Keratinocyte (primary cell): ENCODE results near the gene LAMC3. TPM values are rescaled to one million over a fixed set of nuclear protein-coding genes. Genes with fewer than 3 reads are reported as not detected.

ENCODE experiments used
- DNase-seq: peaks from one replicate; pipeline ENCODE4 v3.0.0-alpha.2; 2011; ENCODE audit warnings: low read depth, missing footprints, low spot score
- FAIRE-seq: peaks from 2 replicates; lab custom pipeline; 2011; peaks lifted over from hg19 to GRCh38; lab: Jason Lieb, UNC
- H2AFZ ChIP-seq: 2 replicates; pipeline ENCODE4 v1.6.0; 2012; ENCODE audit warnings: low read length, control low read depth, inconsistent platforms; ENCODE audit not compliant: control insufficient read depth
- H3K27ac ChIP-seq: 2 replicates; pipeline ENCODE4 v1.5.1; 2011; ENCODE audit warnings: low read length; ENCODE audit not compliant: control insufficient read depth, insufficient read depth
- H3K27me3 ChIP-seq: 3 replicates; pipeline ENCODE4 v1.6.0; 2011; ENCODE audit warnings: low read length; ENCODE audit not compliant: control insufficient read depth, insufficient read depth; ENCODE audit errors: extremely low read depth
- H3K36me3 ChIP-seq, 2 experiments: 2 replicates in 1 of 2; 3 replicates in 1 of 2; pipeline ENCODE4 v1.5.1; 2011; ENCODE audit warnings: low read length in 2 of 2, mild to moderate bottlenecking in 1 of 2; ENCODE audit not compliant: control insufficient read depth in 2 of 2, insufficient read depth in 2 of 2; ENCODE audit errors: extremely low read depth in 1 of 2
- H3K4me1 ChIP-seq: 3 replicates; pipeline ENCODE4 v1.5.1; 2011; ENCODE audit warnings: low read length; ENCODE audit not compliant: control insufficient read depth, insufficient read depth; ENCODE audit errors: extremely low read depth
- H3K4me2 ChIP-seq: 3 replicates; pipeline ENCODE4 v1.6.0; 2011; ENCODE audit warnings: low read depth, low read length; ENCODE audit not compliant: control insufficient read depth, insufficient read depth; ENCODE audit errors: extremely low read depth
- H3K4me3 ChIP-seq, 3 experiments: fragments of 200-600 bp in 1 of 3; sonication (generic) in 1 of 3; 2 replicates in 2 of 3; 3 replicates in 1 of 3; pipeline ENCODE4 v1.5.1; 2011 to 2016; ENCODE audit warnings: low read length in 3 of 3, mild to moderate bottlenecking in 3 of 3, control low read depth in 2 of 3, inconsistent platforms in 1 of 3, low read depth in 1 of 3, mixed read lengths in 1 of 3, mixed run types in 1 of 3, moderate library complexity in 1 of 3; ENCODE audit not compliant: control insufficient read depth in 2 of 3, insufficient read depth in 2 of 3; ENCODE audit errors: extremely low read depth in 1 of 3
- H3K79me2 ChIP-seq: 2 replicates; pipeline ENCODE4 v1.6.0; 2012; ENCODE audit warnings: low read length; ENCODE audit not compliant: control insufficient read depth, insufficient read depth
- H3K9ac ChIP-seq: 3 replicates; pipeline ENCODE4 v1.6.0; 2011; ENCODE audit warnings: low read length; ENCODE audit not compliant: control insufficient read depth, insufficient read depth; ENCODE audit errors: extremely low read depth
- H3K9me1 ChIP-seq: 3 replicates; pipeline ENCODE4 v1.6.0; 2011; ENCODE audit warnings: low read length; ENCODE audit not compliant: control insufficient read depth, insufficient read depth; ENCODE audit errors: extremely low read depth
- H3K9me3 ChIP-seq: 2 replicates; pipeline ENCODE4 v1.5.1; 2012; ENCODE audit warnings: low read depth, low read length; ENCODE audit not compliant: control insufficient read depth
- H4K20me1 ChIP-seq: 3 replicates; pipeline ENCODE4 v1.6.0; 2011; ENCODE audit warnings: low read length; ENCODE audit not compliant: control insufficient read depth, insufficient read depth; ENCODE audit errors: extremely low read depth
- EZH2 ChIP-seq: IDR thresholded peaks from one replicate; pipeline ENCODE4 v1.6.1; 2012; ENCODE audit warnings: inconsistent platforms, mild to moderate bottlenecking, low read length, moderate library complexity
- dilution Hi-C: fragments of 300-500 bp; cut with MboI; formaldehyde crosslinking; loops from one replicate; pipeline ENCODE4 v1.7.0; 2020; ENCODE audit warnings: low sequenced_read_pairs; ENCODE audit not compliant: extremely low pct_ligation_motif_present
- polyA plus RNA-seq, 5 experiments: library from polyadenylated mRNA; depleted of rRNA in 3 of 5; stranded (reverse) in 3 of 5; stranded (forward) in 1 of 5; unstranded in 1 of 5; fragments of >200 nt; gene quantifications; 1 replicate in 1 of 5; 2 replicates in 3 of 5; 3 replicates in 1 of 5; pipeline versions ENCODE4 v1.2.1 to v1.2.3, GENCODE V29; 2011 to 2012; ENCODE audit warnings: missing spikeins in 2 of 5, low read depth in 1 of 5, low replicate concordance in 1 of 5
- TF ChIP-seq, protein P1 (sequence below), 3 experiments: IDR thresholded peaks in 1 of 3; conservative IDR thresholded peaks in 1 of 3; optimal IDR thresholded peaks in 1 of 3; 2 replicates in 2 of 3; 3 replicates in 1 of 3; pipeline versions ENCODE3 to v1.5.1; 2011; ENCODE audit warnings: low read length in 3 of 3, mild to moderate bottlenecking in 3 of 3, moderate library complexity in 2 of 3, control low read depth in 1 of 3, inconsistent platforms in 1 of 3; ENCODE audit not compliant: insufficient read depth in 2 of 3; ENCODE audit errors: extremely low read depth in 1 of 3

Gene LAMC3
- polyA plus RNA-seq, 1 donor (not counting 4 experiments of a cell fraction or from before 2014, with no cell fraction given) = not detected

DNA sequence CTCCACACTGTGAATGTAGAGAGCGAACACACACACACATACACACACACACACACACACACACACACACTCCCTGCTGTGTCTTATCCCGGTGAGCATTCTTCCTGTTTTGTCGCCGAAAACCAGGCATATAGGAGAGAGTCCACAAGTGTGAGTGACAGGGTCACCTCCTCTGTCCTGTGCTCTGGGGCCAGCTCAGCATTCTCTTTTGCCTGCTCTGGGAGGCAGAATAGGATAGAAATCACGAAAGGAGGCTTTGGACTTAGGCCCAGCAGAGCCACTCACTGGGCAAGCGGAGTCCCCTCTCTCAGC is 3.0 kb downstream of the LAMC3 start:
- no peaks in the 10 kb centered on the region for H3K9me3 ChIP-seq
- H3K9ac ChIP-seq = no peak overlapping the region
- H2AFZ ChIP-seq = no peak overlapping the region
- H3K4me1 ChIP-seq = no peaks in the 10 kb centered on the region
- DNase-seq (no peak), FAIRE-seq (no peak)
- dilution Hi-C loops = no loop called here
- H3K9me1 ChIP-seq = no peaks in the 10 kb centered on the region
- H3K4me3 ChIP-seq = no peak overlapping the region
- H3K36me3 ChIP-seq = no peaks in the 10 kb centered on the region
- H3K4me2 ChIP-seq = no peak overlapping the region
- TF ChIP-seq, protein P1, sequence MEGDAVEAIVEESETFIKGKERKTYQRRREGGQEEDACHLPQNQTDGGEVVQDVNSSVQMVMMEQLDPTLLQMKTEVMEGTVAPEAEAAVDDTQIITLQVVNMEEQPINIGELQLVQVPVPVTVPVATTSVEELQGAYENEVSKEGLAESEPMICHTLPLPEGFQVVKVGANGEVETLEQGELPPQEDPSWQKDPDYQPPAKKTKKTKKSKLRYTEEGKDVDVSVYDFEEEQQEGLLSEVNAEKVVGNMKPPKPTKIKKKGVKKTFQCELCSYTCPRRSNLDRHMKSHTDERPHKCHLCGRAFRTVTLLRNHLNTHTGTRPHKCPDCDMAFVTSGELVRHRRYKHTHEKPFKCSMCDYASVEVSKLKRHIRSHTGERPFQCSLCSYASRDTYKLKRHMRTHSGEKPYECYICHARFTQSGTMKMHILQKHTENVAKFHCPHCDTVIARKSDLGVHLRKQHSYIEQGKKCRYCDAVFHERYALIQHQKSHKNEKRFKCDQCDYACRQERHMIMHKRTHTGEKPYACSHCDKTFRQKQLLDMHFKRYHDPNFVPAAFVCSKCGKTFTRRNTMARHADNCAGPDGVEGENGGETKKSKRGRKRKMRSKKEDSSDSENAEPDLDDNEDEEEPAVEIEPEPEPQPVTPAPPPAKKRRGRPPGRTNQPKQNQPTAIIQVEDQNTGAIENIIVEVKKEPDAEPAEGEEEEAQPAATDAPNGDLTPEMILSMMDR (optimal IDR thresholded peaks at IDR 0.05 in 1 of 3, IDR thresholded peaks at IDR 0.05 in 1 of 3, conservative IDR thresholded peaks at IDR 0.05 in 1 of 3; ENCODE audit: extremely low read depth in 1 of 3, insufficient read depth in 2 of 3, low read length in 3 of 3) = no peak
- TF ChIP-seq EZH2 = no peak
- no peak overlapping the region for H3K27ac ChIP-seq
- H4K20me1 ChIP-seq = no peaks in the 10 kb centered on the region
- peaks cover 50% of the 10 kb centered on the region for H3K27me3 ChIP-seq
- no peaks in the 10 kb centered on the region for H3K79me2 ChIP-seq

DNA sequence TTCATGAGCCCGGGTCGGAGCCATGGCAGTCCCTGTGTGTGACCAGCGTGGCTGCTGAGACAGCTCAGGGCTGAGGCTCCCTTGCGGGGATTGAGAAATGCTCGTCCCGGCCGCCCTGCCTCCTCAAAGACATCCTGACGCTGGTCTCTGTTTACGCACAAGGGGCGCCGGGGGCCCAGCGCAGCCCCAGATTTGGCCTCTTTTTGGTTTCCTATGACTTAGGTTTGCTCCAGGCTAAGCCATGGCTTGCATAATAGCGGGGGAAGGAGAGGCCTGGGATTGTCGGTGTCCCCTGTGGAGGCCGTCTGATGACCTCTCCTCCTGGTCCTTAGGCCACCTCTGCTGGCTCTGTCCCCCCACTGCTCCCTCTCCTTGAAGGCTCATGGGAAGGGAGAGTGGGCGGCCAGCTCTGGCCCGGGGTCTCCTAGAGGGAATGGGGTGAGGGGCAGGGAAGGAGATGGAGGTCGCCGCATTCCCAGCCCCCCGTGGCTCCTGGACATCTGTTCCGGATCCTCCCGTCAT is 3.5 kb downstream of the LAMC3 start:
- no peak for FAIRE-seq
- H4K20me1 ChIP-seq = no peaks in the 10 kb centered on the region
- TF ChIP-seq EZH2 = no peak
- TF ChIP-seq, protein P1 (optimal IDR thresholded peaks at IDR 0.05 in 1 of 3, IDR thresholded peaks at IDR 0.05 in 1 of 3, conservative IDR thresholded peaks at IDR 0.05 in 1 of 3; ENCODE audit: extremely low read depth in 1 of 3, insufficient read depth in 2 of 3, low read length in 3 of 3) = no peak
- H3K9ac ChIP-seq = no peak overlapping the region
- H3K4me3 ChIP-seq = no peak overlapping the region
- H3K4me2 ChIP-seq = no peak overlapping the region
- no peaks in the 10 kb centered on the region for H3K36me3 ChIP-seq
- peaks cover 53% of the 10 kb centered on the region for H3K27me3 ChIP-seq
- H3K79me2 ChIP-seq = no peaks in the 10 kb centered on the region
- no peaks in the 10 kb centered on the region for H3K4me1 ChIP-seq
- no peak overlapping the region for H2AFZ ChIP-seq
- dilution Hi-C loops = no loop called here
- no peak for DNase-seq
- H3K9me3 ChIP-seq = no peaks in the 10 kb centered on the region
- no peaks in the 10 kb centered on the region for H3K9me1 ChIP-seq
- no peak overlapping the region for H3K27ac ChIP-seq
